NCI-H510A (cell line): ENCODE measurements around the gene MUC20.
"Not testable (repeated sequence)": the region's sequence is repeated elsewhere in the genome, so short reads cannot be mapped to it uniquely, and the experiment has no call there.

ENCODE experiments used
- DNase-seq: peaks from one replicate; lab custom pipeline; 2025; lab: John Stamatoyannopoulos, UW

The MUC20 gene, protein sequence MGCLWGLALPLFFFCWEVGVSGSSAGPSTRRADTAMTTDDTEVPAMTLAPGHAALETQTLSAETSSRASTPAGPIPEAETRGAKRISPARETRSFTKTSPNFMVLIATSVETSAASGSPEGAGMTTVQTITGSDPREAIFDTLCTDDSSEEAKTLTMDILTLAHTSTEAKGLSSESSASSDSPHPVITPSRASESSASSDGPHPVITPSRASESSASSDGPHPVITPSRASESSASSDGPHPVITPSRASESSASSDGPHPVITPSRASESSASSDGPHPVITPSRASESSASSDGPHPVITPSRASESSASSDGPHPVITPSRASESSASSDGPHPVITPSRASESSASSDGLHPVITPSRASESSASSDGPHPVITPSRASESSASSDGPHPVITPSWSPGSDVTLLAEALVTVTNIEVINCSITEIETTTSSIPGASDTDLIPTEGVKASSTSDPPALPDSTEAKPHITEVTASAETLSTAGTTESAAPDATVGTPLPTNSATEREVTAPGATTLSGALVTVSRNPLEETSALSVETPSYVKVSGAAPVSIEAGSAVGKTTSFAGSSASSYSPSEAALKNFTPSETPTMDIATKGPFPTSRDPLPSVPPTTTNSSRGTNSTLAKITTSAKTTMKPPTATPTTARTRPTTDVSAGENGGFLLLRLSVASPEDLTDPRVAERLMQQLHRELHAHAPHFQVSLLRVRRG

DNA sequence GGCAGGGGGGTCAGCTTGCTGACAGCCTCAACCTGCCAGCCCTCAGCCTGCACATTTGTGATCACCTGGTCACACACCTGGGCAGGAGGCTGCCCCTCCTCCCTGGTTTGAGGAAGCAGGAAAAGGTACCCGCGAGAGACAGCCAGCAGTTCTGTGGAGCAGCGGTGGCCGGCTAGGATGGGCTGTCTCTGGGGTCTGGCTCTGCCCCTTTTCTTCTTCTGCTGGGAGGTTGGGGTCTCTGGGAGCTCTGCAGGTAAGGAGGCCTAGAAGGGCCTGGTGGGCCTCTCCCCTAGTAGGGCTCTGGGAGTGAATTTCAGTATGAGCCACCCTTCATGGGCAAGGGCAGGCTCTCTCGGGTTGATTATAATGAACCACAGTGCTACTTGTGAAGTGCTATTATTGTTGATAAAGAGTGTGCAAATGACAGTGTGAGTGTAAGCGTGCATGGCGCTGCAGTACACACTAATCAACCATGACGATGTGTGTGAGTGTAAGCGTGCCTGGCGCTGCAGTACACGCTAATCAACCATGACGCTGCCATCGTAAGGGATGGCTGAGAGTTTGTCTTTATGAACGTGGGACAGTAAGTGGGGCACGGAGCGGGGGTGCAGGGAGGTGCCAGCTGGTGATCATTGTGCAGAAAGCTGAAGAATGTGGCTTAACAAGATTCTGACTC, at the start of gene MUC20:
MUC20 (plus strand) TSS at position 148 of the 676 bp plus-strand sequence; CDS start at position 178, 30 bp downstream.
- DNase-seq, result not testable (repeated sequence)

DNA sequence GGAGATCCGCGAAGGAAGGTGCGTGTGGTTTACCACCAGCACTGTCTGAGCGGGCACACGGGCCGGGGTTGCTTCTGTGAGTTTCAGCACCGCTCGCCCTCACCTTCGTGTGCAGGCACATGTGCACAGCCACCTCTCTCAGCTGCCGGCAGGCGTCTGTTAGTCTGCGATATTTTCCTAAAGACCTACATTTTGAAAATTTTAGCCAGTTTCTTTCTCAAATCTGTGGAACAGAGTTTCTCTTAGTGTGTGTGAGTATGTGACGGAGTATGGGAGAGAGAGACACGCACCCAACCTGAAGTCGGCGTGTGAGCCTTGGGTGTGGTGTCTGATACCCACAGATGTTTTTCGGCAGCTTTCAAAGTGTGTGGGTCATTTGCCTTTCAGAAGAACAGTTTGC, 49.5 kb upstream of the MUC20 start:
- not testable (repeated sequence) for DNase-seq

DNA sequence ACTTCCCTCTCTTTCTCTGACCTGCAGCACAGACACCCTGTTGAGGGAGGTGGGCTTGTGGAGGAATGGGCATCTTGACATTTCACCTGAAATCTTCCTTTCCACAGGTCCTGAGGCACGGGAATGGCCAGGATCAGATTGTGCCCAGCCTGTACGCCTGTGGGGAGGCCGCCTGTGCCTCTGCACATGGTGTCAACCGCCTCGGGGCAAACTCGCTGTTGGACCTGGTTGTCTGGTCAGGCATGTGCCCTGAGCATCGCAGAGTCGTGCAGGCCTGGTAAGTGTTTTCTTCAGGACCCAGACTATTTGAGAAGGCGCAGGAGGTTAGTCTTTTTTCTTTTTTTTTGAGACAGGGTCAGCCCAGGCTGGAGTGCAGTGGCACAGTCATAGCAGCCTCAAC, 47.1 kb upstream of the MUC20 start:
- not testable (repeated sequence) for DNase-seq

DNA sequence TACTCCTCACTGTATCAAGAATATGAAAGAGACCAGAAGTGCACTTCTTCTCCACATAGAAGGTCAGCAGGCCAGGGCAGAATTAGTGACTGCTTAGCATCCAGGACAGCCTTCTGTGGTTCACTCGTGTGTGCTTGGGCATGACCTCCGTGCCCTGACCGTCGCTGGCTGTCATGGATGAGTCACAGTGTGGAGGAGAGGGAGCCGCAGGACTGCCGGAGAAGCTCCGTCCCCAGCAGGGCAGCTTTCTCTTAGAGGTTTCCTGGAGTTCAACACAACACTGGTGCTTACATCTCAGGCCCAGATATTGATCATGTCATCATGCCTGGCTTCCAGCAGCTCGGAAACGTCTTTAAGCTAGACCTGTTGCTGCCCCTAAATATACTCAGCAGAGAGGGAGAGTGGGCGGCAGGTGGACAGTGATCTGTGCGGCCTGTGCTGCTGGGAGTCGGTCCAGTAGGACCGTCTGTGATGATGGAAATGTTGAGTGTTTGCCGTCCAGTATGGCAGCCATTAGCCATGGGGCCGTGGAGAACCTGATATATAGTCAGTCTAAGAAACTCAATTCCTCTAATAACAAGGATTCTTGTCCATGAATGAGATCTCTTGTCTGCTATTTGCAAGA, 42.3 kb upstream of the MUC20 start:
- DNase-seq, result not testable (repeated sequence)

DNA sequence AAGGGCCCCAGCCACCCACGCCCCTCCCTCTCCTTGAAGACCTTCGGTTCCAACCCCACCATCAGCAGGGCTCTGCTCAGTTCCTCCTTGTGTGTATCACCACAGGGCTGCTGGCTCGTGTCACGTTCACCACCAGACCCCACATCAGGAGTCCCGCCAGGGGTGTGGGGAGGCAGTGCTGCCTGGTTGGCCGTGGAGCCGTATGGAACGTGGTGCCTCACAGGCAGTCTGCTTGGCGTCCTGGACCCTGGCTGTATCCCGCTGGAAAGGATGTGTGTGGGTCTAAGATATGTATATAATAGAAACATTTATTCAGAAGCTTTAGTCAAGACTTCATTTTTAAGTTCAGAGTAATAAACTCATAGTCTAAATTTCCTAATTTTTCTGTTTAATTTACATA, 40.1 kb upstream of the MUC20 start:
- not testable (repeated sequence) for DNase-seq

DNA sequence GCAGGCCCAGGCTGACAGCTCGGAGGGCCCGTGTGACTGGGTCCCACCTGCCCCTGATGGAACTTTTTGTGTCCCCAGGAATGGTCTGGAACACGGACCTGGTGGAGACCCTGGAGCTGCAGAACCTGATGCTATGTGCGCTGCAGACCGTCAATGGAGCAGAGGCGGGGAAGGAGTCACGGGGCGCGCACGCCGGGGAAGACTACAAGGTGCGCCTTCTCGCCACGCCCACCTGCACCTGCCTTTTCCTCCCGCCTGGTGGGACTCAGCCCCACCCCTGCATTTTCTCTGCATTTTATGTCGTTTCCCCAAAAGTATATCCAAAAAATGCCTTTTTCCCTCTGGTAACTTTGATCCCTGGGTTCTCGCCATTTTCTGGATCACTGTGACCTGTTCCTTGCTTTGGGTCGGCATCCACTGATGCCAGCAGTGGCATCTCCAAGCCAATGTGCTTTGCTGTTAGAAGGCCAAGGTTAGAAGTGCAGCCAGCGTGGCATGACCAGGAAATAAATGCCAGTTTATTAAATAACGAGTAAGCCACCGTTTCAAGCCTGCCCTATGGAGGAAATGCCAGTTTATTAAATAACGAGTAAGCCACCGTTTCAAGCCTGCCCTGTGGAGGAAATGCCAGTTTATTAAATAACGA, 39.2 kb upstream of the MUC20 start:
- DNase-seq, result not testable (repeated sequence)

DNA sequence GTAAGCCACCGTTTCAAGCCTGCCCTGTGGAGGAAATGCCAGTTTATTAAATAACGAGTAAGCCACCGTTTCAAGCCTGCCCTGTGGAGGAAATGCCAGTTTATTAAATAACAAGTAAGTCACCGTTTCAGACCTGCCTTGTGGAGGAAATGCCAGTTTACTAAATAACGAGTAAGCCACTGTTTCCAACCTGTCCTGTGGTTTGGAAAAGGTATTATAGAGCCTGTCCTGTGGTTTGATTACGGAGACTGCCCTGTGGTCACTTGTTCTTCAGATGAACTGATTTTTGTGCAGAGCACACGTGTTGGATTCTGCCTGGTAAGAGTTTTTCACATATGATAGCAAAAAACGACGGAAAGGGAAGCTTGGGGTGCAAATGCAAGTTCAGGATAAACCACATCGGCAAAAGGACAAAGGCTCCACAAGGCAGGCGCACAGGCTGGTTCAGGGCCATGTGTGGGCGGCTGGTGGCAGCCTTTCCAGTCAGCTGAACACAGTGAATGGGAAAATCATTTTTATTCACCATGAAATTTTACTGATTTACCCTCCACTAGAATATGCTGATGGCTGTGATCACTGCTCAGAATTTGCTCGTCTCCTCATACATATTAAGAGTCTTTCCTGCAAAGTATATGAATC, 38.6 kb upstream of the MUC20 start:
- DNase-seq, result not testable (repeated sequence)

DNA sequence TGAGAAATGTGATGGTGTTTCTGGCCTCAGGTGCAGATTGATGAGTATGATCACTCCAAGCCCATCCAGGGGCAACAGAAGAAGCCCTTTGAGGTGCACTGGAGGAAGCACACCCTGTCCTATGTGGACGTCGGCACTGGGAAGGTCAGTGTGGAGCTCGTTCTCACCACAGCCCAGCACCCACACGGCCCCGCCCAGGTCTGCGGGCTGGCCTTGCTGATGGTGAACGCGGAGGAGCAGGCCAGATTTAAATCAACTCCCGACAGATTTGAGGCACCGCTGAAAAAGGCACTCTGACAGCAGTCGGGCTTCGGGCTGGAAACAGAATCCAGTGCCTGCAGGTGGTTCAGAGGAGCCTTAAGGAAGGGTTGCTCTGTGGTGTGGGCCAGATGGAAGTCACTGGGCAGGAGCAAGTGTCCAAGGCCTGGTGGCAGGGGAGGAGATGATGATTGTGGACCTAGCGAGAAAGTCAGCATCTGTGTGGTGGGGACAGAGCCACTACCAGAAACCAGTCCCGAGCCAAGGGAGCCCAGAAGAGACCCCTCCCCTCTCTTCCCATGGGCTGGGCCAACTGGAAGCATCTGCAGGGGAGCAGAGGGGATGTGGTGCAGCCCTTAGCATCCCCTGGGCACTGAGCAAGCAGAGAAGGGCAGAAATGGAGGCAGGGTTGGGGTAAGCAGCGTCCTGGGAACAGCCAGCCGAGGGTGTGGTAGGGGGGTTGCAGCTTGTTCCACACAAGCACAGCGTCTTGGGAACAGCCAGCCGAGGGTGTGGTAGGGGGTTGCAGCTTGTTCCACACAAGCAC, 36.9 kb upstream of the MUC20 start:
- not testable (repeated sequence) for DNase-seq

DNA sequence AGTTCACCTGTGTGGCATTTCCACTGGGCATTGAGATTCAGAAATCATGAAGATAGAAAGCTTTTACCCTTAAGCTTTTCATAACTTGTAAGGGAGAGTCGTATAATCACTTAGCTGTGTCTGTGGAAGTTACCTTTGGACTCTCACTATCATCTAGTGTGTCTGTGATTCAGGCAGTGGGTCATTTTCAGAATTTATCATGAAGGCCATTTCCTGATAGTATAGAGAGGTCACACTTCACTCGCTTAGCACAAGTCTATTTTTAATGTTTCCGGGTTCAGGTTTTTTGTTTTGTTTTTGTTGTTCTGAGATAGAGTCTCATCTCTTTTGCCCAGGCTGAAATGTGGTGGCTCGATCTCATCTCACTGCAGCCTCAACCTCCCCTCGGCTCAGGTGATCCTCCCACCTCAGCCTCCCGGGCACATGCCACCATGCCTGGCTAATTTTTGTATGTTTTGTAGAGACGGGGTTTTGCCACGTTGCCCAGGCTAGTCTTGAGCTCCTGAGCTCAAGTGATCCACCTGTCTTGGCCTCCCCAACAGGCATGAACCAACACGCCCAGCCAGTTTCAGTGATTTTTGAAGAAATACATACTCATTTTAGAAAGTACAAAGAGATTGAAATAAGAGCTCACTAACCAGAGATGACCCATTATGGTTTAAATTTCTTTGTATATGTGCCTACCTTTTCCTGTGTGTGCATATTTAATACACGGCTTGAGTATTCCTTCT, 36.1 kb upstream of the MUC20 start:
- not testable (repeated sequence) for DNase-seq

DNA sequence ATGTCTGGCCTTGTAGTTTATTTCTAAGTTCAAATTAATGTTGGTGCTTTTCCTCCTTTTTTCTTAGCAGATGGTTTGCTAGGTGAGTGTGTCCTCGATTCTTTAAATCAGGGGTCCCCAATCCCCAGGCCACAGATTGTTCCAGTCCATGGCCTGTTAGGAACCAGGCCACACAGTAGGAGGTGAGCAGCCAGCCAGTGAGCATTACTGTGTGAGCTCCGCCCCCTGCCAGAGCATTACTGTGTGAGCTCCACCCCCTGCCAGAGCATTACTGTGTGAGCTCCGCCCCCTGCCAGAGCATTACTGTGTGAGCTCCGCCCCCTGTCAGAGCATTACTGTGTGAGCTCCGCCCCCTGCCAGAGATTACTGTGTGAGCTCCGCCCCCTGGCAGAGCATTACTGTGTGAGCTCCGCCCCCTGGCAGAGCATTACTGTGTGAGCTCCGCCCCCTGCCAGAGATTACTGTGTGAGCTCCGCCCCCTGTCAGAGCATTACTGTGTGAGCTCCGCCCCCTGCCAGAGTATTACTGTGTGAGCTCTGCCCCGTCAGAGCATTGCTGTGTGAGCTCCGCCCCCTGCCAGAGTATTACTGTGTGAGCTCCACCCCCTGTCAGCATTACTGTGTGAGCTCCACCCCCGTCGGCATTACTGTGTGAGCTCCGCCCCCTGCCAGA, 34.1 kb upstream of the MUC20 start:
- not testable (repeated sequence) for DNase-seq

DNA sequence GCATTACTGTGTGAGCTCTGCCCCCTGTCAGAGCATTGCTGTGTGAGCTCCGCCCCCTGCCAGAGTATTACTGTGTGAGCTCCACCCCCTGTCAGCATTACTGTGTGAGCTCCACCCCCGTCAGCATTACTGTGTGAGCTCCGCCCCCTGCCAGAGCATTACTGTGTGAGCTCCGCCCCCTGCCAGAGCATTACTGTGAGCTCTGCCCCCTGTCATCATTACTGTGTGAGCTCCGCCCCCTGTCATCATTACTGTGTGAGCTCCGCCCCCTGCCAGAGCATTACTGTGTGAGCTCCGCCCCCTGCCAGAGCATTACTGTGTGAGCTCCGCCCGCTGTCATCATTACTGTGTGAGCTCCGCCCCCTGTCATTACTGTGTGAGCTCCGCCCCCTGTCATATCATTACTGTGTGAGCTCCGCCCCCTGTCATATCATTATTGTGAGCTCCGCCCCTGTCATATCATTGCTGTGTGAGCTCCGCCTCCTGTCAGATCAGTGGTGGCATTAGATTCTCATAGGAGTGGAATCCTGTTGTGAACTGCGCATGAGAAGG, 33.5 kb upstream of the MUC20 start:
- DNase-seq, result not testable (repeated sequence)

DNA sequence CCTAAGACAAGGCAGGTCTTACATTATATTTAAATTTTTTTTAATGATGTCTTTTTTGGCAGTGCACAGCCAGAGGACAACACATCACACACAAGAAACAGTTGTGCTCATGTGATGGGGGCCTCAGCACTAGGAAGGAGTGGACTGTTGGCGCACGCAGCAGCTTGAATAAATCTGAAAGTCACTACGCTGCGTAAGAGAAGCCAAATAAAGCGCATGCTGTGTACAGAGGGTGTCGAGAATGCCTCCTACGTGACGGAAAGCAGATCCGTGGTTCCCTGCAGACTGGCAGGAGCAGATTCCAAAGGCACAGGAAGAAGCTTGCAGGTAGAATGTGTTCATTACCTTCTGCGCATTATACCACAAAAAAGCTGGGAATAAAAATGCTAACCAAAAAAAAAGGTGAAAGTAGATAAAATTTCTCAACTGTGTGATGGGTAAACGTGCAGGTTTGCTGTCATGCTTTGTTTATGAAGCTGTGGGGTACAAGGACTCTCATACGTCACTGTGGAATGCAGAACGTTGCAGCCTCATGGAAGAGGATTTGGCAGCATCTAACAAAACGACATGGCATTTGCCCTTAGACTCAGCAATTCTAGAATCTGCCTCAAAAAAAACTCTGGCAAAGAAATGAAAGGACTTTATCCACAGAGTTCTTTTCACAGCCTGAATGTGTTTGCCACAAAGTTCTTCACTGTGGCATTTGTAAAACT, 32.2 kb upstream of the MUC20 start:
- DNase-seq, result not testable (repeated sequence)

DNA sequence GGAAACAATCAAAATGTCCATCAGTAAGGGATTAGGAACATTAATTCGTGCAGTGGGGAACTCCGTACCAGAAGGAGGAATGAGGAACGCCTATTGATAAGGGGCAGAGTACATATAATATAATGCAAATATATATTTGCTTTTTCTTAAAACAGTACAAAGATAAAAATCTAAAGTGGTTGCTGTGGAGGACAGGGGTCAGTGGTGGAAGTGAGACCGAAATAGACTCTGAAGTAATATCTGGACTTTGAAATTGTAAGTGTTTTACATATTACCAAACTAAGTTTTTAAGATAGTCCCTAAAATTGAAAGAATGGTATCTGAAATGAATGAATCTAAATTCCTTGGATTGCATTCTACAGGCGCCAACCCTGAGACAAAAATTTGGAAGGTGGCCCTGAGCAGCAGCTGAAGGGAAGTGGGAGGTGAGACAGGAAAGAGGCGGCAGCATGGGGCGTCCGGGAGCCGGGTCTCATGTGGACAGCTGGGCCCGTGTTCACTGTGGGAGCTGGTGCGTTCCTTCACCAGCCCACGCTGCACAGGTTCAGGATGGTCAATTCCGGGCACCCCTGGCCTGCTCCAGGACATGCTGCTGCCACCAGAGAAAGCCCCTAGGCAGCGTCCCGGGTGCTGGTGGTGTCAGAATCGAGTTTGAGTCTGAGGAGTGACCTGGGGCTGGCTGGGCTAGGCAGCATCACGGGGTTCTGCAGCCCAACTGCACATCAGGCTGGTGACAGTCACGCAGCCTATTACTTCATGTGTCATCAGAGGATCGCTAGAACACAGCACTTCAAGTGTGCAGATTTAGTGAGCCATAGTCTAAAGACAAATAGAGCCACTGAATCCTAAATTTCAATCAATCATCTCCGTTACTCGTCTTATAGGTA, 31.4 kb upstream of the MUC20 start:
- DNase-seq, result not testable (repeated sequence)

DNA sequence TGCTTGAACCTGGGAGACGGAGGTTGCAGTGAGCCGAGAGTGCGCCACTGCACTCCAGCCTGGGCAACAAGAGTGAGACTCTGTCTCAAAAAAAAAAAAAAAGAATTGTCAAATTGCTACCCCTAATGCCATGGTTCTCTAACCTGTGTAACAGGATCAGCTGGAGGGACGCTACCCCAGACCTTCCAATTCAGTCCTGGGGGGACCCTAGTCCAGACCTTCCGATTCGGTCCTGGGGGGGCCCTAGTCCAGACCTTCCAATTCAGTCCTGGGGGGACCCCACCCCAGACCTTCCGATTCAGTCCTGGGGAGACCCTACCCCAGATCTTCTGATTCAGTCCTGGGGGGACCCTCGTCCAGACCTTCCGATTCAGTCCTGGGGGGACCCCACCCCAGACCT, 29.8 kb upstream of the MUC20 start:
- no peak for DNase-seq

DNA sequence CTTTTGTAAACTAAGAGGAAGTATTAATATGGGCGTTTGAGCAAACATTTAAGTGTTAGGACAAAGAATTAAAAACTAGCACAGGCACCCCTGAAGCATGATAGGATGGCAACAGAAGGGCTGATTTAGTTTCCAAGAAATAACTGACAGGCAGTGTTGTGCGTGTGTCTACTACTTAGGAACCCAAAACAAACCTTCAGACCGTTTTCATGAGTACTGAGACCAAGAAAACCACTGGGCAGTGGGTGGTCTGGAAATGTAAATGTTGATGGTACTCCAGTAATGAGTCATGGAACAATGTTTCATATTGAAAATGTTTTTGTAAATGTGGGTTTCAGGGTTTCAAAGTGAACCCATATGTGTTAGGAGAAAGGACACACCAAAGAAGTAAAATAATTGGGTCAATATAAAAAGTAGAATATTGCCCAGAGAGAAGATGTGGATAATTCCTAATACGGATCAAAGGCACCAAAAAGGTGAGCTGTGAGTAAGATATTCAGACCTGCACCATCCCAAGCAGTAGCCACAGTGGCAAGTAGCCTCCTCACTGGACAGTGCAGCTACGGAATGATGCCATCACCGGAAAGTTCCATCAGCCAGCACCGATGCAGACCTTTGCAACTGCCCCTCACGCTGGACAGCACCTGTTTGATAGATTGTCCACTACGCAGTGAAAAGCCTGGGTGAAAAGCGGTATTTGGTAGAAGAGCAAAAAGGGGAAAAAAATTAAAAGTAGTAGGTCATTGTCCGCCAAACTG, 29.0 kb upstream of the MUC20 start:
- not testable (repeated sequence) for DNase-seq

DNA sequence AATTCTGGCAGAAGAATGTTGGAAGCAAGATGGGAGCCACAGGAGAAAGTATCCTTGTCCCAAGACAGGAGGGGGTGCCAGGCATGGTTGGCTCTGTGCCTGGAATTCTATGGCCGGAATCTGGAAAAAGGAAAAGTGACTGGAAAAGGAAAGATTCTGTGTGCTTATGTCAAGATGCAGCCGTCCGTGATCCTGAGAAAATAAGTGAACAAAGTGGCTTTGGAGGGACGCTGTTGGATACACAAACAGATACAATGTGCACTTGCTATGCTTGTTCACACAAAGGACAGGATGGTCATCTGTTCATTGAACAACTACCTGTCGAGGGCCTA, 28.5 kb upstream of the MUC20 start:
- no peak for DNase-seq
